Stomach (tissue), 9 donors: ENCODE results near the gene LAMB2. TPM values are rescaled to one million over a fixed set of nuclear protein-coding genes. Genes with fewer than 3 reads are reported as not detected.
A peak's percentile ranks its signal among the peaks of the same experiment; 100 is the strongest.

Source experiments
- DNase-seq, 2 donors: peaks; one replicate each; pipeline versions ENCODE4 v3.0.0 to v3.0.0-alpha.2; 2013 to 2019
- H3K27ac ChIP-seq, 5 donors: fragments of 200-600 bp in 4 of 5; sonication (generic) in 4 of 5; one replicate each; pipeline ENCODE4 v1.5.1; 2013 to 2019; ENCODE audit warnings: mild to moderate bottlenecking in 1 of 5, moderate library complexity in 1 of 5
- H3K27me3 ChIP-seq, 3 donors: fragments of 200-600 bp; sonication (generic); one replicate each; pipeline ENCODE4 v1.5.1; 2017 to 2019; ENCODE audit warnings: mixed run types in 1 of 3
- H3K36me3 ChIP-seq, 4 donors: fragments of 200-600 bp; sonication (generic); 1 replicate in 3 of 4; 2 replicates in 1 of 4; pipeline ENCODE4 v1.5.1; 2016 to 2019
- H3K4me1 ChIP-seq, 4 donors: fragments of 200-600 bp; sonication (generic); one replicate each; pipeline ENCODE4 v1.5.1; 2016 to 2019
- H3K4me3 ChIP-seq, 4 donors: fragments of 200-600 bp; sonication (generic) in 3 of 4; one replicate each; pipeline ENCODE4 v1.5.1; 2016 to 2019; ENCODE audit warnings: mild to moderate bottlenecking in 1 of 4
- H3K9me3 ChIP-seq, 4 donors: fragments of 200-600 bp; sonication (generic); one replicate each; pipeline ENCODE4 v1.5.1; 2016 to 2019
- EP300 ChIP-seq: sonication (generic); formaldehyde crosslinking; IDR thresholded peaks from one replicate; pipeline ENCODE4 v1.6.1; 2017; ENCODE audit warnings: antibody characterized with exemption
- POLR2A ChIP-seq, 4 donors: fragments of 450-650 bp; IDR thresholded peaks; one replicate each; pipeline ENCODE4 v1.6.1; 2016; ENCODE audit warnings: antibody characterized with exemption in 4 of 4, control low read depth in 2 of 4, mild to moderate bottlenecking in 1 of 4, moderate library complexity in 1 of 4
- POLR2AphosphoS5 ChIP-seq, 3 donors: sonication (generic); formaldehyde crosslinking; IDR thresholded peaks; one replicate each; pipeline ENCODE4 v1.6.1; 2016; ENCODE audit warnings: antibody characterized with exemption in 3 of 3
- WGBS, 5 donors: extraction: QIAGEN DNeasy Blood & Tissue Kit in 3 of 5; methylation state at CpG; one replicate each; pipeline versions ENCODE4 v1.1.5 to v1.1.7; 2013 to 2018; 5-methylcytosine and 5-hydroxymethylcytosine counted together
- intact Hi-C: fragments of 100-400 bp; cut with DNase I; formaldehyde crosslinking; loops from one replicate; pipeline ENCODE4 v1.15.1; 2023; ENCODE audit warnings: low total_unique reads
- polyA plus RNA-seq, 3 donors: library from polyadenylated mRNA; stranded (reverse); fragments of 200-250 nt; gene quantifications; one replicate each; pipeline ENCODE4 v1.2.3, GENCODE V29; 2013
- total RNA-seq, 5 donors: library from RNA; depleted of rRNA; stranded (reverse); fragments of >200 nt; gene quantifications; one replicate each; pipeline versions ENCODE4 v1.1.0 to v1.2.3, GENCODE V29; 2014 to 2016
- TF ChIP-seq, protein P1 (sequence below), 7 experiments: fragments of 450-650 bp in 4 of 7; fragments of 200-600 bp in 3 of 7; sonication (generic) in 3 of 7; IDR thresholded peaks; one replicate each; pipeline ENCODE4 v1.5.1; 2016 to 2019; ENCODE audit warnings: antibody characterized with exemption in 7 of 7, control low read depth in 2 of 7, mild to moderate bottlenecking in 1 of 7
- donor health status: healthy with polysubstance abuse.
- donor health status: Bipolar disorder and iron deficiency.
- donor health status: healthy.

The LAMB2 gene
- total and polyA plus RNA-seq, 8 donors: 195 to 578 (median 324) TPM

DNA sequence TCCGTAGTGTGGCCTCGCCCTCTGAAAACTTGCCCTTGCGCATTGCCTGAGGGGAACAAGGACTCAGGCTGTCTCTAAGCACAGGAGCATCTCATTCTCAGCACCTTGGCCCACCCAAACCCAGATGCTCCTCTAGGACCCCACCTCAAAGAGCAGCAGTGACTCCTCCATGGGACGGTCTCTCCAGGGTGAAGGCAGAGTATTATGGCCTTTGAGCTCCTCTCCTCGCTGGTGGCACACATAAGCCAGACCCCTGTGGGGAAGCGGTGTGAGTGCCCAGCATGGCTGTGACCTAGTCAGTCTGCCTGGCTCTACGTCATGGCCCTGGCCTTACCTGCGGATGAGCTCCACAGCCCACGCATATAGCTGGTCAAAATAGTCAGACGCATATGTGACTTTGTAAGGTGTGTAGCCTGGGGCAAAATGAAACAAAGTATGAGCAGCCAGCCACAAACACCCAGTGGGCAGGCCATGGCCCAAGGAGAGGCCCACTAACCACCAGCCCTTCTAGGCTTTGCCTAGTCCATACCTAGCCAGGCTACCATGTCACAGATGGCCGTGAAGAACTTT is 32.7 kb downstream of the LAMB2 start:
- Histone ChIP-seq H3K4me1 (peaks cover 14 to 26% (median 20%) of the 10 kb centered on the region in 4 donors), H3K27ac (no peak overlapping the region), H3K9me3 (no peaks in the 10 kb centered on the region), H3K27me3 (no peaks in the 10 kb centered on the region), H3K36me3 (peaks cover 54 to 80% (median 71%) of the 10 kb centered on the region in 4 donors), H3K4me3 (no peak overlapping the region)
- WGBS, 5 donors: 95 to 96% (median 96%) methylated on average over 10 to 11 of the region's 11 CpGs
- TF ChIP-seq, protein P1, sequence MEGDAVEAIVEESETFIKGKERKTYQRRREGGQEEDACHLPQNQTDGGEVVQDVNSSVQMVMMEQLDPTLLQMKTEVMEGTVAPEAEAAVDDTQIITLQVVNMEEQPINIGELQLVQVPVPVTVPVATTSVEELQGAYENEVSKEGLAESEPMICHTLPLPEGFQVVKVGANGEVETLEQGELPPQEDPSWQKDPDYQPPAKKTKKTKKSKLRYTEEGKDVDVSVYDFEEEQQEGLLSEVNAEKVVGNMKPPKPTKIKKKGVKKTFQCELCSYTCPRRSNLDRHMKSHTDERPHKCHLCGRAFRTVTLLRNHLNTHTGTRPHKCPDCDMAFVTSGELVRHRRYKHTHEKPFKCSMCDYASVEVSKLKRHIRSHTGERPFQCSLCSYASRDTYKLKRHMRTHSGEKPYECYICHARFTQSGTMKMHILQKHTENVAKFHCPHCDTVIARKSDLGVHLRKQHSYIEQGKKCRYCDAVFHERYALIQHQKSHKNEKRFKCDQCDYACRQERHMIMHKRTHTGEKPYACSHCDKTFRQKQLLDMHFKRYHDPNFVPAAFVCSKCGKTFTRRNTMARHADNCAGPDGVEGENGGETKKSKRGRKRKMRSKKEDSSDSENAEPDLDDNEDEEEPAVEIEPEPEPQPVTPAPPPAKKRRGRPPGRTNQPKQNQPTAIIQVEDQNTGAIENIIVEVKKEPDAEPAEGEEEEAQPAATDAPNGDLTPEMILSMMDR (IDR thresholded peaks at IDR 0.05): no peak
- TF ChIP-seq POLR2A (IDR thresholded peaks at IDR 0.05) (no peak), EP300 (no peak), POLR2AphosphoS5 (IDR thresholded peaks at IDR 0.05) (no peak)
- intact Hi-C loops: no loop called here
- no peak for DNase-seq

DNA sequence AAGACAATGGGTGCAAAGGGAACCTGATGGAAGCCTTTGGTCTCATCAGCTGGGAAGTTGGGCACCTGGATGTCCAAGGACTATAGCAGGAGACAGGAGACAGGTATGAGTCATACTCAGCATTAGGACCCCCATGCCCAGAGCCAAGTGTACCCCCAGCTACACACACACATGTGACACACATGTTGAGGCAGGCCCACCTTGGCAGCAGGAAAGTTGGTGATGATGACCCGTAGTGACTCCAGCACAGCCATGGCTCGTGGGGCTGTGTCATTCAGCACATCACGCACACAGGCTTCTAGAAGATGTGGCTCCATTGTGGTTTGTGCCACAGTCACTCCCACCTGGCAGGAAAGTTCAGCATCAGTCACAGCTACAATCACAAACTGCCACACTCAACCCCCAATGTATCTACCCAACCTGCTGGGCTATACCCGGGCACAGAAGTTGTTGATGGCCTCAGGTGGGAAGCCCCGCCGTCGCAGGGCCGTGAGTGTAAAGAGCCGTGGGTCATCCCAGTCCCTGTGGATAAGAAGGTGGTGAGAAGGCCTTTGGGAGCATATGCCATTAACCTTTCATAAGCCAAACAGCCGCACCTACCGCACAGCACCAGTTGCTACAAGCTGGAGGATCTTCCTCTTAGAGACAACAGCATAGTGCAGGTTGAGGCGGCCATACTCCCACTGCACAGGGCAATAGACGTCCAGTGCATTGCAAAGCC is 33.8 kb downstream of the LAMB2 start:
- Histone ChIP-seq H3K27me3 (no peaks in the 10 kb centered on the region), H3K4me3 (no peak overlapping the region), H3K27ac (no peak overlapping the region), H3K4me1 (peaks cover 18 to 31% (median 23%) of the 10 kb centered on the region in 4 donors), H3K9me3 (no peaks in the 10 kb centered on the region), H3K36me3 (peaks cover 54 to 80% (median 71%) of the 10 kb centered on the region in 4 donors)
- 82 to 94% (median 92%) methylated on average over 12 to 13 of the region's 13 CpGs for WGBS, 5 donors
- DNase-seq: no peak
- intact Hi-C loops: no loop called here
- TF ChIP-seq POLR2A (IDR thresholded peaks at IDR 0.05): no peak
- TF ChIP-seq POLR2AphosphoS5 (IDR thresholded peaks at IDR 0.05): no peak
- TF ChIP-seq EP300: no peak
- TF ChIP-seq, protein P1 (IDR thresholded peaks at IDR 0.05): no peak

DNA sequence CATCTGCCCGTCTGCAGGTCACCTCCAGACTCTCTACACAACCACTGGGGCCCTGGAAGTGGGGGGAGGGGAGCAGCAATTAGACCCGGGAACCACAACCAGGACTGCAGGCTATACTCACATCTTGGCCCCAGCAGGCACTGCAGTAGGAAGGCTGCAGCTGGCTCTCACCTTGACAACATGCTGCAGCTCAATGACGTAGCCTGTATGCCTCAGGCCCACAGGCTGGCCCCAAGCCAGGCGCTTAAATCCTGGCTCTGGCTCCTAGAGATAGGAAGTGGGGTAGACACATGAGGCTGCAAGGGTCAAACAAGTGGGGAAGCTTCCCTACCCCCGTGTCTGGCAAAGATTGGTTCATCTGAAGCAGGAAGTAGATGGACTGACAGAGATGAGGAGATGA is 34.4 kb downstream of the LAMB2 start:
- TF ChIP-seq EP300 (no peak), POLR2AphosphoS5 (IDR thresholded peaks at IDR 0.05) (no peak)
- no peak for DNase-seq
- Histone ChIP-seq H3K9me3 (no peaks in the 10 kb centered on the region), H3K36me3 (peaks cover 54 to 78% (median 71%) of the 10 kb centered on the region in 4 donors), H3K4me3 (no peak overlapping the region), H3K27ac (no peak overlapping the region), H3K4me1 (peaks cover 12 to 24% (median 17%) of the 10 kb centered on the region in 4 donors), H3K27me3 (no peaks in the 10 kb centered on the region)
- intact Hi-C loops: no loop called here
- 31 to 44% (median 34%) methylated on average over 4 to 5 of the region's 5 CpGs for WGBS, 5 donors

DNA sequence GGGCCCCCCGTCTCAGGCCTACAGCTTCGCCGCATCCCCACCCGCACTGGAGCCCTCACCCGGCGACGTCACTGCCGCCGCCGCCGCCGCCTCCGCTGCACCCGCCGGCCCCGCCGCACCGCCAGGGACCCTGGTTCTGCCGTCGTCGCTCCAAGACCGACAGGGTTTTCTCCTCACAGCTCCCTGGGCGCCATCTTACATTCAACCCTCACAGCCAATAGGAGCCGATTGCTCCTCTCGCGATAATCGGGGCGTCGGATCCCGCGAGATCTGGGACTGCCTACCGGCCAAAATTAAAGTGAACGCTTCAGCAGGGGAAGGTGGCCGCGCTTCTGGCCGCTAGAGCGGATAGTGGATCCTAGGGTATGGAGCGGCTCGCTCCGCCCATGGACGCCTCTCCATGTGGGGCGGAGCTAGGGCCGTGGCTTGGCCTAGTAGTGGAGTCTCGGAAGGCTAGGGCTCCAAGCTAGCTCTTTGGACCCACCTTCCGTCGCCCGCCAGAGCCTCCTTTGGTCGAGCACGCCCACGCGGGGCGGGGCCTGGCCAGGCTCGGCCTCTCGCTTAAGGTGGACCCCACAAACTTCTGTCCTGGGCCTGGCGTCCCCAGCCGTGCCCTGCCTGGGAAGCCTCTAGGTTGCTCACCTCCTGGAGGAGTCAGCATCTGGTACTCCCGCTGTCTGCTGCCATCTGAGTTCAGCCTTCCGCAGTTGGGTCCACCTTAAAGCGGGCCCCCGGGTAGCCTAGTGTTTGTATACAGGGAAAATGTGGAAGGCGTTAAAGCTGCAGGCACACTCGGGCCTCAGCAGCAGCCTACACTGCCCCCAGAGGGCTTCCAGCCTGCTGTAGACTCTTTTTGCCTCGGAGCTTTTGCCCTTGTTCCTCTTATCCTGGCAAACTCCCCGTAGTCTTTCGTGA is 38.7 kb downstream of the LAMB2 start, which contains the start of gene QRICH1:
Gene QRICH1, minus strand, starts transcription at position 219 of the 915 bp plus-strand sequence. CDS start 17,054 bp downstream, outside the sequence.
- H3K36me3 ChIP-seq: peaks cover 19 to 49% (median 36%) of the 10 kb centered on the region in 4 donors
- intact Hi-C loops: no loop called here
- 0 to 1% (median 1%) methylated on average over 17 to 65 of the region's 65 CpGs for WGBS, 5 donors

More for the DNA sequence above, 38.7 kb downstream of the LAMB2 start, which contains the start of gene QRICH1:
- peaks cover 25 to 54% (median 49%) of the 10 kb centered on the region in 4 donors for H3K4me1 ChIP-seq
- TF ChIP-seq, protein P1 (IDR thresholded peaks at IDR 0.05): peak in 5 of 7 experiments; percentile 14 to 58 (median 31)
- TF ChIP-seq POLR2A (IDR thresholded peaks at IDR 0.05): peak in 2 of 4 donors; percentile 47 to 73
- TF ChIP-seq POLR2AphosphoS5 (IDR thresholded peaks at IDR 0.05): peak in 2 of 3 donors; percentile 74 to 78
- no peak for TF ChIP-seq EP300
- peak; percentile 97 to 99 for DNase-seq
- peak within 1 kb of the TSS; percentile 97 to 99 (median 98) for H3K27ac ChIP-seq
- H3K27me3 ChIP-seq: no peaks in the 10 kb centered on the region
- peak within 1 kb of the TSS; percentile 94 to 100 (median 98) for H3K4me3 ChIP-seq
- H3K9me3 ChIP-seq: no peaks in the 10 kb centered on the region
